Umbilical cord (tissue), 2 donors: ENCODE results near the gene CNNM2. TPM values are rescaled to one million over a fixed set of nuclear protein-coding genes. Genes with fewer than 3 reads are reported as not detected.
A peak's percentile ranks its signal among the peaks of the same experiment; 100 is the strongest.
"Not testable (repeated sequence)": the region's sequence is repeated elsewhere in the genome, so short reads cannot be mapped to it uniquely, and the experiment has no call there.

ENCODE experiments used
- DNase-seq: peaks from one replicate; pipeline ENCODE4 v3.0.0-alpha.2; 2015; ENCODE audit warnings: low spot score
- total RNA-seq: library from RNA; depleted of rRNA; stranded (reverse); fragments of >200 nt; gene quantifications from one replicate; pipeline ENCODE4 v1.2.3, GENCODE V29; 2014; ENCODE audit warnings: low replicate concordance; ENCODE audit not compliant: insufficient read depth

Gene CNNM2
- total RNA-seq, 1 donor from 2014 or later: 6.0 TPM

GRCh38 chr10:102965311-102965851 lies 47.3 kb downstream of the CNNM2 start:
- DNase-seq: peak; percentile 60

GRCh38 chr10:102967123-102967522 lies 49.0 kb downstream of the CNNM2 start:
- DNase-seq: no peak

DNA sequence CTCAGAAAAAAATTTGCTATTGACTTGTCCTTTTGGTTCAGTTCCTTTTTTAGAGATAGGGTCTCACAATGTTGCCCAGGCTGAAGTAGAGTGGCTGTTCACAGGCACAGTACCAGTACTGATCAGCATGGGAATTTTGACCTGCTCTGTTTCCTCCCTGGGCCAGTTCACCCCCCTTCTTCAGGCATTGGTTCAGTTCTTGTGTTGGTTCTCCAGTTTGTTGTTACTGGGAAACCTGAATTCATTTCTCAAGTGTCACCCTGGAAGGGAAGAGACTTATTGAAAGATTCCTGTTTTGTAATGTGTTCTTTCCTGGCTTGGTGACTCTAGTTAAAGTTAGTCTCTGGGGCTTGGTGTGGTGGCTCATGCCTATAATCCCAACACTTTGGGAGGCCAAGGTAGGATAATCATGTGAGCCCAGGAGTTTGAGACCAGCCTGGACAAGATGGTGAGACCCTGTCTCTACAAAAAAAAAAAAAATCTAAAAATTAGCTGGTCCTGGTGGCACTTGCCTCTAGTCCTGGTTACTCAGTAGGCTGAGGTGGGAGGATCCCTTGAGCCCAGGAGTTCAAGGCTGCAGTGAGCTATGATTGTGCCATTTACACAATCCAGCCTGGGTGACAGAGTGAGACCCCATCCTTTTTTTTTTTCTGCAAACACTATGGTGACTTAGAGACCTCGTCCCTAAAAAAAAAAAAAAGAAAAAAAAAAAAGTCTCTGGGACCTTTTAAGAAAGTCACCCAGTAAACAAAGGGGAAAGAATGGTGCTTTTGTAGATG lies 52.7 kb downstream of the CNNM2 start:
- DNase-seq: no peak

DNA sequence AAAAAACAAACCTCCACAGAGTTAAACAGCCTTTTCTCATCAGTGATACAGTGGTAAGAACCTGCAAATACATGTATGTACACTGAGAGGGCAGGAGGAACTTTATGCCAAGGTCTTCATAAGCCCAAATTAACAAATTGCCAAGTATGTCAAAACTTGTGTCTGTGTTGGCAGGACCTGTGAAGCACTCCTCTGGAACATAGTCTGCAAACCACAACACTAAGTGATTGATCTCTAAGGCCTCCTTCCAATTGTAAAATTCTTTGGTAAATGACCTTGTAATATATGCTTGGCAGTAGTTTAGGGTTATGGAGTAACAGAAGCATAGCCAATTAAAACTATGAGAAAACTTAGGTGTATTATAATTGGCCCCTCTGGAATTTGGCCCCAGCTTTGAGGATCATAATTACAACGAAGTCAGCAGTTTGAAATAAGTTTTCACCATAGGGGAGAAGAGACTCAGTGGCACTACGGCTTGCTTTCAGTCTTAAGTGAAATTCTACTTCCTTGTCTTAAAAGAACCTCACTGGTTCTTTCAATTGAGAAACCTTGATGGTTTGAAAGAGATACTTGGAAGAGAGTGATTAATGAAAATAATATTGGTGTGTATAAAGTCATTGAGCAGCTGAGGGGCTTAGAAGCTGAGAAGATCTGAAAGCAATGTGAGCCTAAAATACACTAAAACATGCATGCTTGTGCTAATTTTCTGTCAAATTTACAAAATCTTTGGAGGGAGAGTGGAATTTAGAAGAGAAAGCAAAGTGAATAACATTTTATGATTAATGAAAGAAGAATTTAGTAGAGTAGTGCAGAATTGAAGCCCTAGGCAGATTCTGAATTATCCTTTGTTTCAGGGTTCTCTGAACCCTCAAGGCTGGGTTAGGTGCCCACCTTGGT lies 57.6 kb downstream of the CNNM2 start:
- no peak for DNase-seq

DNA sequence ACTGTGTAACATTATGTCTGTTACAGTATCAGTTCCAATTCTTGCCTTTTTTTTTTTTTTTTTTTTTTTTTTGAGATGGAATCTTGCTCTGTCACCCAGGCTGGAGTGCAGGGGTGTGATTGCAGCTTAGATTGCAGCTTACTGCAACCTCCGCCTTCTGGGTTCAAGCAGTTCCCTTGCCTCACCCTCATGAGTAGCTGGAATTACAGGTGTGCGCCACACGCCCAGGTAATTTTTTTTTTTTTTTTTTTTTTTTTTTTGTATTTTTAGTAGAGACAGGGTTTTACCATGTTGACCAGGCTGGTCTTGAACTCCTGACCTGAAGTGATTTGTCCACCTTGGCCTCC lies 58.3 kb downstream of the CNNM2 start:
- DNase-seq: not testable (repeated sequence)

- no peak for DNase-seq
Measured at GRCh38 chr10:102982296-102982695, 64.2 kb downstream of the CNNM2 start.

GRCh38 chr10:102984086-102984485 lies 66.0 kb downstream of the CNNM2 start:
- no peak for DNase-seq

GRCh38 chr10:102985811-102986210 lies 67.7 kb downstream of the CNNM2 start:
- DNase-seq: no peak

GRCh38 chr10:102988404-102989314 lies 70.6 kb downstream of the CNNM2 start:
- DNase-seq: peak; percentile 8

DNA sequence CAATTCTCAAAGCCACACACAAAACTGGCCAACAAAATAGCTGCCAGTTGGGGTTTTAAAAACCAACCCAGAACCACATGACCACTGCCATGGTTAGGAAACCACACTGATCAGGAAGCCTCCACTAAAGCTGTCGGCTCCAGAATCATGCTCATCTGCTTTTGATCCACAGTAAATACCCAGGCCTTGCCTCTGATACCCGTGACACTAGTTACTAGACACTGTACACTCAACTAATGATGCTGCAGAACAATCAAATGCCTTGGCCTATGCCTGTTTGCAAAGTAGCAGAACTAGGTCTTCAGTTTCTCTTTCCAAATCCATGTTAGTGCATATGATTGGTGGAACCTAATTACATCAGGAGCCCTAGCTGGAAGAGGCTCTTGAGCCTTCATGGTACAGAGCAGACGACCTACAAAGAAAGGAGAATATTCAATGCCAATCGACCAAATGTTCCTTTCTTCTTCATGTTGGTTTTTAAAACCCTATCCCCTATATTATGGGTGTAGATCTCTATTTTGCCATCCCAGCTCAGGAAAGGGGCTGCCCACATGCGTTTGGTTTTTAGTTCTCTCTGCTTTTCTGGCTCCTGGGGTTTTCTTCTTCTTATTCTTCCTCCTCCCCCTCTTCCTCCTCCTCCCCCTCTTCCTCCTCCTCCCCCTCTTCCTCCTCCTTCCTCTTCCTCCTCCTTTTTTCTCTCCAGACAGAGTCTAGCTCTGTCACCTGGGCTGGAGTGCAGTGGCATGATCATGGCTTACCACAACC lies 76.6 kb downstream of the CNNM2 start:
- no peak for DNase-seq

DNA sequence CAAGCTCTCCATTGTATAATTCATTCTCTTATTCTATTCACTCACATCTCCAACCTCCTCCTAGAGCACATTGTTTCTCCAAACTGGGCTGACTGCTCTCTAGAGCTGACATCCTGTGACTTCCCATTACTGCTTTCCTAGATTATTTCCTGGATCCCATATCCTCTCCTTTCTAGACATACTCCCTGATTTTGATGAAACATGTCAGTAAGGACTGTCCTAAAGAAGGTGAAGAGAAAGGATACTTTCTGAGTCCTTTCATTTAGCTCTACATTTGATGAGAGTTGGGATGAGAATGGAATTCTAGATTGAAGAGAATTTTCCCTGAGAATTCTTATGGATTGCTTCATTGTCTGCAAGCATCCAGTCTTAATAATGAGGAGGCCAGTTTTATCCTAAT lies 78.8 kb downstream of the CNNM2 start:
- no peak for DNase-seq

DNA sequence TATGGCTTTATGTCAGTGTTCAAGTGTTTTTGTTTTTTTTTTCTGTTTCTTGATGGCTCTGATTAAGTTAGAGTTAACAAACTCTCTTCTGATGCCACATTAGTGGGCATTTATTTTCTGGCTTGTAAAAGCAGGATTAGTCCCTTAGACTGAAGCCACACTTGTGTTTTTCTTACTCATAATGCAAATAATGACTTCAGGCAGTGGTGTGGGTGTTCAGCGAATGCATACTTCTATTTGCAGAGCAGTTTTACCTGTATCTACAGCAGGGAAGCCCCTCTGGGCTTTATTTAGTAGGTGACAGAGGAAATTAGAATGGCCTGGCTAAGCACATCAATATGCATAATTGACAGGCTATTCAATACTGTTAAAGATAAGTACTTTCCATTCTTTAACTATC lies 79.9 kb downstream of the CNNM2 start:
- no peak for DNase-seq

GRCh38 chr10:102998399-102998907 lies 80.4 kb downstream of the CNNM2 start:
- DNase-seq: no peak

DNA sequence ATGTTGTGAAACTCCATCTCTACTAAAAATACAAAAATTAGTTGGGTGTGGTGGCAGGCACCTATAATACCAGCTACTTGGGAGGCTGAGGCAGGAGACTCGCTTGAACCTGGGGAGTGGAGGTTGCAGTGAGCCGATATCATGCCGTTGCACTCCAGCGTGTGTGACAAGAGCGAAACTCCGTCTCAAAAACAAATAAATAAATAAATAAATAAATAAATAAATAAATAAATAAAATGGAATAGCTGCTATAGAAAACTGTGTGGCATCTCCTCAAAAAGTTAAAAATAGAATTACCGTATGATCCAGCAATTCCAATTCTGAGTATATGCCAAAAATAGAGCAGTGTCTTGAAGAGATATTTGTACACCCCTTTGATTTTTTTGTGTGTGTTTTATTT lies 82.0 kb downstream of the CNNM2 start:
- DNase-seq: not testable (repeated sequence)

- DNase-seq: no peak
Measured at GRCh38 chr10:103007017-103007416, 88.9 kb downstream of the CNNM2 start.

DNA sequence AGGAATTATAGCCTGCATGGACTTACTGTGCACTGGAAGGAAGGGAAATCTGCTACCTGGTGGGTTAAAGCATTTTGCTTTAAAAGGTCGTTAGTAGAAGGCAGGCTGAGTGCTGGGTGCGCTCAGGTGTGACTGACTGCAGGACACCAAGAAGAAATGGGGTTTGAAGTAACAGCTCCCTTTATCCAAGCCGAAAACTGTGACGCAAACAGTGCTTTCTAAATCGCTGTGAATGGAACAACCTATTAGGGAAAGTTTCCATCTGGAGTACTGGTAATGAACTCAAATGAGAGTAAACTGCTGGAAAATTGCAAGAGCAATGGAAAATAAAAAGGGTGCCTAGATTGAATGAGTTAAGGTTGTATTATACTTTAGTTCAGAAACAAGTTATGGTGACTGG lies 95.3 kb downstream of the CNNM2 start:
- no peak for DNase-seq

DNA sequence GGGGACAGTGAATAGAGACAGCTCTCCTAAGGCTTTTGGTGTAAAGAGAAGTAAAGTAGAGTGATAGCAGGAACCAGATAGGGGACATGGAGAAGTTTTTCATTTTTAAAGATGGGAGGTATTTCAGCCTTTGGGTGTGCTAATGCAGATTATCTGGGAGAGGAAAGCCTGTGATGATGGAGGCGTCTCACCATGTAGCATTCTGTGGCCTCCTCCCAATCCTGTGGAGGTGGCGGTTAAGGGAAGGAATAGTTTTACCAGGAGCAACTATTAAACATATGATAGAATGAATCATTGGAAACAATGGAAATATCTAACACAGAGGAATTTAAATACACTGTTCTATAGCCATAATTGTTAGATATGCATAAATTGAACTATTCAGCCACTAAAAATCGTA lies 101.3 kb downstream of the CNNM2 start:
- DNase-seq: no peak

- no peak for DNase-seq
Measured at GRCh38 chr10:103021150-103021899, 103.2 kb downstream of the CNNM2 start.

DNA sequence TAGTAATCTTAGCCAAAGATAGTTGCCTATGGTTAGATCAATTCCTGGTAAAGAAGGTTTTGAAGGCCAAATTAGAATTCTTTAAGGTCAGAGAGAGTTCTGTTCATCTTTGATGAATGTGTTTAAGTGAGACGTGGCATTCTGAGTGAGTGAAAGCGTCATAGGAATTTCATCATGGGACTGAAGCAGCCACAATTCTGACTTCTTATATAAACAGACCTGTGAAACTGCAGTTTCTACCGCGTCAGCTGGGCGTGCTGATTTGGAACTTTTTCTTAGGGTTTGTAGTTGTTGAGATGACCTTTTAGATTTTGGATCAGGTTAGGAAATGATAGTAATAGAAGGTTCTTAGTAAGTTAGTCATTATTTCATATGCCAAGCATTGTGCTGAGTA lies 103.8 kb downstream of the CNNM2 start:
- peak; percentile 15 for DNase-seq

DNA sequence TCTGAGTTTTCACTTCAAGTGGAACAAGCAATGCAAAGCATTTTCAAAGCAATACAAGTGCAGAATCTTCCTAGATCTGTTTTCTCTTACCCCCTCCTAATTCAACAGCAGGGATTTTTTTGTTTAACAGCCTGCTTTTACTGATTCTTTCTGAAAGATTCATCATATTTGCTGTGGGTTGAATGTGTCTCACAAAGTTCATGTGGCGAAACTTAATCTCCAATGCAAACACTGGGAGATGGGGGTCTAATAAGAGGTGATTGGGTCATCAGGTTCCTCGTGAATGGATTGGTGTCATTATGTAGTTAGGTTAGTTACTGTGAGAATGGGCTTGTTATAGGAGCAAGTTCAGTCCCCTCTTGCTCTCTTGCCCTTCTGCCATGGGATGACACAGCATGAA lies 107.6 kb downstream of the CNNM2 start:
- DNase-seq: no peak
